ENCODE results near the gene TFR2. TPM values are rescaled to one million over a fixed set of nuclear protein-coding genes. Genes with fewer than 3 reads are reported as not detected.

TFR2 gene
- total RNA-seq = 13.8 and 15.0 TPM in 2 replicates

- no peaks in the 10 kb centered on the region for H3K36me3 Mint-ChIP-seq (ENCODE audit: low read depth)
- H3K4me3 Mint-ChIP-seq = no peak within 1 kb of the TSS
- intact Hi-C loops (cut with micrococcal nuclease) = no loop called here
- H3K9me3 Mint-ChIP-seq = no peaks in the 10 kb centered on the region
- H3K27me3 Mint-ChIP-seq (ENCODE audit: insufficient read depth) = peaks cover 4% of the 10 kb centered on the region
- no peak for DNase-seq (ENCODE audit: low spot score)
- H3K27ac Mint-ChIP-seq = no peak within 1 kb of the TSS
- H3K4me1 Mint-ChIP-seq (ENCODE audit: low read depth) = no peaks in the 10 kb centered on the region
Measured at GRCh38 chr7:100641463-100641859, at the start of gene TFR2. TSS of gene TFR2 (minus strand) at chr7:100641552. CDS start at chr7:100641509, 43 bp downstream.

GRCh38 chr7:100689230-100690135 is 48.1 kb upstream of the TFR2 start:
- no peak overlapping the region for H3K27ac Mint-ChIP-seq
- DNase-seq (ENCODE audit: low spot score) = no peak
- intact Hi-C loops (cut with micrococcal nuclease) = loop anchor here (5.0 kb wide), 2 partner anchors 163 to 212 kb away; partner anchors contain the start of genes SLC12A9 and TSC22D4
- H3K27me3 Mint-ChIP-seq (ENCODE audit: insufficient read depth) = peaks cover 6% of the 10 kb centered on the region
- no peak overlapping the region for H3K4me3 Mint-ChIP-seq
- H3K36me3 Mint-ChIP-seq (ENCODE audit: low read depth) = peaks cover 21% of the 10 kb centered on the region
- peaks cover 21% of the 10 kb centered on the region for H3K4me1 Mint-ChIP-seq (ENCODE audit: low read depth)
- H3K9me3 Mint-ChIP-seq = no peaks in the 10 kb centered on the region

- DNase-seq (ENCODE audit: low spot score) = no peak
- peaks cover 23% of the 10 kb centered on the region for H3K36me3 Mint-ChIP-seq (ENCODE audit: low read depth)
Measured at GRCh38 chr7:100688326-100688860, 47.0 kb upstream of the TFR2 start.

GRCh38 chr7:100687751-100688300 is 46.5 kb upstream of the TFR2 start:
- H3K36me3 Mint-ChIP-seq (ENCODE audit: low read depth) = peaks cover 21% of the 10 kb centered on the region
- H3K9me3 Mint-ChIP-seq = no peaks in the 10 kb centered on the region
- H3K27me3 Mint-ChIP-seq (ENCODE audit: insufficient read depth) = peaks cover under 1% of the 10 kb centered on the region
- DNase-seq (ENCODE audit: low spot score) = no peak
- H3K4me3 Mint-ChIP-seq = no peak overlapping the region
- intact Hi-C loops (cut with micrococcal nuclease) = no loop called here
- H3K27ac Mint-ChIP-seq = no peak overlapping the region
- H3K4me1 Mint-ChIP-seq (ENCODE audit: low read depth) = peaks cover 14% of the 10 kb centered on the region

More at GRCh38 chr7:100688326-100688860, 47.0 kb upstream of the TFR2 start:
- H3K4me1 Mint-ChIP-seq (ENCODE audit: low read depth) = peaks cover 20% of the 10 kb centered on the region
- no peaks in the 10 kb centered on the region for H3K9me3 Mint-ChIP-seq
- H3K4me3 Mint-ChIP-seq = no peak overlapping the region
- intact Hi-C loops (cut with micrococcal nuclease) = no loop called here
- no peak overlapping the region for H3K27ac Mint-ChIP-seq
- H3K27me3 Mint-ChIP-seq (ENCODE audit: insufficient read depth) = peaks cover 6% of the 10 kb centered on the region

- intact Hi-C loops (cut with micrococcal nuclease) = no loop called here
- no peaks in the 10 kb centered on the region for H3K9me3 Mint-ChIP-seq
- H3K4me1 Mint-ChIP-seq (ENCODE audit: low read depth) = peaks cover 9% of the 10 kb centered on the region
- H3K27me3 Mint-ChIP-seq (ENCODE audit: insufficient read depth) = no peaks in the 10 kb centered on the region
- no peak for DNase-seq (ENCODE audit: low spot score)
- H3K27ac Mint-ChIP-seq = no peak overlapping the region
- no peak overlapping the region for H3K4me3 Mint-ChIP-seq
- H3K36me3 Mint-ChIP-seq (ENCODE audit: low read depth) = peaks cover 20% of the 10 kb centered on the region
Measured at GRCh38 chr7:100687261-100687660, 45.9 kb upstream of the TFR2 start.

GRCh38 chr7:100686822-100687211 is 45.5 kb upstream of the TFR2 start:
- peaks cover 4% of the 10 kb centered on the region for H3K4me1 Mint-ChIP-seq (ENCODE audit: low read depth)
- H3K4me3 Mint-ChIP-seq = no peak overlapping the region
- no peaks in the 10 kb centered on the region for H3K9me3 Mint-ChIP-seq
- intact Hi-C loops (cut with micrococcal nuclease) = no loop called here
- no peaks in the 10 kb centered on the region for H3K27me3 Mint-ChIP-seq (ENCODE audit: insufficient read depth)
- no peak for DNase-seq (ENCODE audit: low spot score)
- H3K27ac Mint-ChIP-seq = no peak overlapping the region
- H3K36me3 Mint-ChIP-seq (ENCODE audit: low read depth) = peaks cover 20% of the 10 kb centered on the region

- H3K9me3 Mint-ChIP-seq = no peaks in the 10 kb centered on the region
- H3K27me3 Mint-ChIP-seq (ENCODE audit: insufficient read depth) = no peaks in the 10 kb centered on the region
- H3K4me1 Mint-ChIP-seq (ENCODE audit: low read depth) = no peaks in the 10 kb centered on the region
- H3K4me3 Mint-ChIP-seq = no peak overlapping the region
- no peak for DNase-seq (ENCODE audit: low spot score)
- intact Hi-C loops (cut with micrococcal nuclease) = no loop called here
- peaks cover 17% of the 10 kb centered on the region for H3K36me3 Mint-ChIP-seq (ENCODE audit: low read depth)
- no peak overlapping the region for H3K27ac Mint-ChIP-seq
Measured at GRCh38 chr7:100686201-100686821, 45.0 kb upstream of the TFR2 start.

GRCh38 chr7:100685631-100686145 is 44.3 kb upstream of the TFR2 start:
- H3K27ac Mint-ChIP-seq = no peak overlapping the region
- intact Hi-C loops (cut with micrococcal nuclease) = no loop called here
- no peak for DNase-seq (ENCODE audit: low spot score)

GRCh38 chr7:100685049-100685605 is 43.8 kb upstream of the TFR2 start:
- no peaks in the 10 kb centered on the region for H3K27me3 Mint-ChIP-seq (ENCODE audit: insufficient read depth)
- H3K36me3 Mint-ChIP-seq (ENCODE audit: low read depth) = peaks cover 17% of the 10 kb centered on the region
- intact Hi-C loops (cut with micrococcal nuclease) = no loop called here

More at GRCh38 chr7:100685631-100686145, 44.3 kb upstream of the TFR2 start:
- H3K4me1 Mint-ChIP-seq (ENCODE audit: low read depth) = no peaks in the 10 kb centered on the region
- H3K27me3 Mint-ChIP-seq (ENCODE audit: insufficient read depth) = no peaks in the 10 kb centered on the region
- H3K4me3 Mint-ChIP-seq = no peak overlapping the region
- peaks cover 17% of the 10 kb centered on the region for H3K36me3 Mint-ChIP-seq (ENCODE audit: low read depth)
- no peaks in the 10 kb centered on the region for H3K9me3 Mint-ChIP-seq

GRCh38 chr7:100684534-100685042 is 43.2 kb upstream of the TFR2 start:
- no peaks in the 10 kb centered on the region for H3K27me3 Mint-ChIP-seq (ENCODE audit: insufficient read depth)
- no peak overlapping the region for H3K27ac Mint-ChIP-seq
- intact Hi-C loops (cut with micrococcal nuclease) = no loop called here
- no peaks in the 10 kb centered on the region for H3K9me3 Mint-ChIP-seq
- peaks cover 17% of the 10 kb centered on the region for H3K36me3 Mint-ChIP-seq (ENCODE audit: low read depth)
- no peak for DNase-seq (ENCODE audit: low spot score)
- H3K4me3 Mint-ChIP-seq = no peak overlapping the region
- peaks cover 5% of the 10 kb centered on the region for H3K4me1 Mint-ChIP-seq (ENCODE audit: low read depth)

More at GRCh38 chr7:100685049-100685605, 43.8 kb upstream of the TFR2 start:
- Mint-ChIP-seq H3K9me3 (no peaks in the 10 kb centered on the region), H3K4me3 (no peak overlapping the region), H3K4me1 (ENCODE audit: low read depth) (peaks cover 2% of the 10 kb centered on the region), H3K27ac (no peak overlapping the region)
- DNase-seq (ENCODE audit: low spot score) = no peak

- H3K27me3 Mint-ChIP-seq (ENCODE audit: insufficient read depth) = no peaks in the 10 kb centered on the region
- no peaks in the 10 kb centered on the region for H3K9me3 Mint-ChIP-seq
- H3K4me1 Mint-ChIP-seq (ENCODE audit: low read depth) = peaks cover 5% of the 10 kb centered on the region
- no peak for DNase-seq (ENCODE audit: low spot score)
- intact Hi-C loops (cut with micrococcal nuclease) = no loop called here
- no peak overlapping the region for H3K4me3 Mint-ChIP-seq
- H3K36me3 Mint-ChIP-seq (ENCODE audit: low read depth) = peaks cover 20% of the 10 kb centered on the region
- H3K27ac Mint-ChIP-seq = no peak overlapping the region
Measured at GRCh38 chr7:100683659-100684533, 42.5 kb upstream of the TFR2 start.

Data from activated T-helper 1 cell treated with anti-CD3 and anti-CD28 coated beads, Interleukin-12 subunit alpha, Interleukin-12 subunit beta, Interleukin-2, Interleukin-4 antibody, amounts not matched to agents 30 ng/mL and 10 ng/mL and 1 ng/mL, durations not matched to agents 14 hours and 24 hours and 36 hours (primary cell).